Liver (tissue), 3 donors: ENCODE results near the gene TRHDE.

ENCODE experiments used
- EGR1 ChIP-seq, 2 donors: IDR thresholded peaks; 2 replicates each; pipeline ENCODE4 v1.6.1; 2016 to 2018; ENCODE audit warnings: antibody characterized with exemption in 2 of 2, low read depth in 2 of 2
- GABPA ChIP-seq, 2 donors: IDR thresholded peaks in 1 of 2; conservative IDR thresholded peaks in 1 of 2; 2 replicates each; pipeline ENCODE4 v1.6.1; 2016; ENCODE audit warnings: antibody characterized with exemption in 2 of 2, mild to moderate bottlenecking in 1 of 2, moderate library complexity in 1 of 2
- TF ChIP-seq, protein P1 (sequence below): fragments of 150-350 bp; IDR thresholded peaks from 2 replicates; pipeline ENCODE4 v1.5.1; 2017; ENCODE audit warnings: improper control_type of control experiment, low read depth, low read length; ENCODE audit not compliant: missing input control
- TF ChIP-seq, protein P2 (sequence below): IDR thresholded peaks from 2 replicates; pipeline ENCODE4 v1.6.1; 2016; ENCODE audit warnings: antibody characterized with exemption, mild to moderate bottlenecking
- TF ChIP-seq, protein P3 (sequence below): IDR thresholded peaks from 2 replicates; pipeline ENCODE4 v1.6.1; 2016; ENCODE audit warnings: antibody characterized with exemption
- donor health status: healthy.
- donor health status: healthy.

DNA sequence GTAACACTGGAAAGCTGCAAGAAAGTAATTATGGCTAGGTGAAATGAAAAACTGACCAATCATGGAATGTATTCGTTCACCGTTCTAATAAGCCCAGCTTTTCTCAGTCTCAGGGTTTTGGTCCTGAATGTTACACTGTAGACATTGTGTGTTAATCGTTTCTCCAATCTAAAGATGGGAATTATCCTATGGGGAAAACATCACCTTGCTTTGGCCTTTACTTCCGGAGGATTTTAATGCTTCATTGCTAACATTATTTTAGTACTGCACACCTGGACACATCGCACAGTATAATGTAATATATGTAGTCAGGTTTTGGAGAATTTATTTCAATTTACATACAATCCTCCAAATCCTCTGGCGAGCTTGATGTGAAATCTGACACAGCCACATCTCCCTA, 1.2 kb upstream of the TRHDE start:
- TF ChIP-seq, protein P1, sequence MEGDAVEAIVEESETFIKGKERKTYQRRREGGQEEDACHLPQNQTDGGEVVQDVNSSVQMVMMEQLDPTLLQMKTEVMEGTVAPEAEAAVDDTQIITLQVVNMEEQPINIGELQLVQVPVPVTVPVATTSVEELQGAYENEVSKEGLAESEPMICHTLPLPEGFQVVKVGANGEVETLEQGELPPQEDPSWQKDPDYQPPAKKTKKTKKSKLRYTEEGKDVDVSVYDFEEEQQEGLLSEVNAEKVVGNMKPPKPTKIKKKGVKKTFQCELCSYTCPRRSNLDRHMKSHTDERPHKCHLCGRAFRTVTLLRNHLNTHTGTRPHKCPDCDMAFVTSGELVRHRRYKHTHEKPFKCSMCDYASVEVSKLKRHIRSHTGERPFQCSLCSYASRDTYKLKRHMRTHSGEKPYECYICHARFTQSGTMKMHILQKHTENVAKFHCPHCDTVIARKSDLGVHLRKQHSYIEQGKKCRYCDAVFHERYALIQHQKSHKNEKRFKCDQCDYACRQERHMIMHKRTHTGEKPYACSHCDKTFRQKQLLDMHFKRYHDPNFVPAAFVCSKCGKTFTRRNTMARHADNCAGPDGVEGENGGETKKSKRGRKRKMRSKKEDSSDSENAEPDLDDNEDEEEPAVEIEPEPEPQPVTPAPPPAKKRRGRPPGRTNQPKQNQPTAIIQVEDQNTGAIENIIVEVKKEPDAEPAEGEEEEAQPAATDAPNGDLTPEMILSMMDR, result no peak
- no peak for TF ChIP-seq GABPA (IDR thresholded peaks at IDR 0.05 in 1 of 2, conservative IDR thresholded peaks at IDR 0.05 in 1 of 2)
- no peak for TF ChIP-seq EGR1 (IDR thresholded peaks at IDR 0.05; ENCODE audit: low read depth in 2 of 2)
- TF ChIP-seq, protein P2, sequence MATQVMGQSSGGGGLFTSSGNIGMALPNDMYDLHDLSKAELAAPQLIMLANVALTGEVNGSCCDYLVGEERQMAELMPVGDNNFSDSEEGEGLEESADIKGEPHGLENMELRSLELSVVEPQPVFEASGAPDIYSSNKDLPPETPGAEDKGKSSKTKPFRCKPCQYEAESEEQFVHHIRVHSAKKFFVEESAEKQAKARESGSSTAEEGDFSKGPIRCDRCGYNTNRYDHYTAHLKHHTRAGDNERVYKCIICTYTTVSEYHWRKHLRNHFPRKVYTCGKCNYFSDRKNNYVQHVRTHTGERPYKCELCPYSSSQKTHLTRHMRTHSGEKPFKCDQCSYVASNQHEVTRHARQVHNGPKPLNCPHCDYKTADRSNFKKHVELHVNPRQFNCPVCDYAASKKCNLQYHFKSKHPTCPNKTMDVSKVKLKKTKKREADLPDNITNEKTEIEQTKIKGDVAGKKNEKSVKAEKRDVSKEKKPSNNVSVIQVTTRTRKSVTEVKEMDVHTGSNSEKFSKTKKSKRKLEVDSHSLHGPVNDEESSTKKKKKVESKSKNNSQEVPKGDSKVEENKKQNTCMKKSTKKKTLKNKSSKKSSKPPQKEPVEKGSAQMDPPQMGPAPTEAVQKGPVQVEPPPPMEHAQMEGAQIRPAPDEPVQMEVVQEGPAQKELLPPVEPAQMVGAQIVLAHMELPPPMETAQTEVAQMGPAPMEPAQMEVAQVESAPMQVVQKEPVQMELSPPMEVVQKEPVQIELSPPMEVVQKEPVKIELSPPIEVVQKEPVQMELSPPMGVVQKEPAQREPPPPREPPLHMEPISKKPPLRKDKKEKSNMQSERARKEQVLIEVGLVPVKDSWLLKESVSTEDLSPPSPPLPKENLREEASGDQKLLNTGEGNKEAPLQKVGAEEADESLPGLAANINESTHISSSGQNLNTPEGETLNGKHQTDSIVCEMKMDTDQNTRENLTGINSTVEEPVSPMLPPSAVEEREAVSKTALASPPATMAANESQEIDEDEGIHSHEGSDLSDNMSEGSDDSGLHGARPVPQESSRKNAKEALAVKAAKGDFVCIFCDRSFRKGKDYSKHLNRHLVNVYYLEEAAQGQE, result no peak
- TF ChIP-seq, protein P3, sequence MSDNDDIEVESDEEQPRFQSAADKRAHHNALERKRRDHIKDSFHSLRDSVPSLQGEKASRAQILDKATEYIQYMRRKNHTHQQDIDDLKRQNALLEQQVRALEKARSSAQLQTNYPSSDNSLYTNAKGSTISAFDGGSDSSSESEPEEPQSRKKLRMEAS, result no peak
